ENCODE data around the gene AK8.

DNA sequence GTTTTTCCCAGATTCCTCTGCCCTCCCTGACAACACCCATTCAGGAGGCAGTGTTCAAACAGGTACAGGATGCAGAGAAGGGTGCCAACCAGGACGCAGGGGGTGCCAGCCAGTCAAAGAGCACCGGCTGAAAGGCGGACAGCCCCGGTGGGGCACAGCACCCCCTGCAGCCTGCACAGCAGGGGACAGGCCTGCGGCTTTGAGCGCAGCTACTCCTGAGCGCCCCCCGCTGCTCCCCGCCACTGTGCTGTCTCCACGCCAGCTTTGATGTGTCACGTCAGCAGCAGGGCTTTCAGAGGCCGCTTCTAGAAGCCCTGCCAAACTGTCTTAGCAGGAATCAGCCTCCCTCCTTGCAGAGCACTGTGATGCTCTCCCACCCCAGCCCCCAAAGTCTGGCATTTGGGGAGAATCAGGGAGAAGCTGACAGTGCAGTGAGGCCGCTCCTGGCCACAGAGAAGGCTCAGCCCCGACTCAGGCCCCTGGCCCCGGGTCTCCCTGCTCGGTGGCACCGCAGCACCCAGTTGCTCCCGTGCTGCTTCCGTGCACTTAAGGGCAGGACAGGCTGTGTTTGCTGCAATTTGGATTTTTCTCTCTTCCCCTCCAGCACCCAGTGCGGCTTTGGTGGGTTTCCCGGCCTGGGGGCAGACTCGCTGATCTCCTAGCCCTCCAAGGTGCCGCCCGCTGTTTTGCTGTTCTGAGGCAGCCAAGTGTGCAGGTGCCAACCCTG is 20.3 kb downstream of the AK8 start:
- TF ChIP-seq, protein P1, sequence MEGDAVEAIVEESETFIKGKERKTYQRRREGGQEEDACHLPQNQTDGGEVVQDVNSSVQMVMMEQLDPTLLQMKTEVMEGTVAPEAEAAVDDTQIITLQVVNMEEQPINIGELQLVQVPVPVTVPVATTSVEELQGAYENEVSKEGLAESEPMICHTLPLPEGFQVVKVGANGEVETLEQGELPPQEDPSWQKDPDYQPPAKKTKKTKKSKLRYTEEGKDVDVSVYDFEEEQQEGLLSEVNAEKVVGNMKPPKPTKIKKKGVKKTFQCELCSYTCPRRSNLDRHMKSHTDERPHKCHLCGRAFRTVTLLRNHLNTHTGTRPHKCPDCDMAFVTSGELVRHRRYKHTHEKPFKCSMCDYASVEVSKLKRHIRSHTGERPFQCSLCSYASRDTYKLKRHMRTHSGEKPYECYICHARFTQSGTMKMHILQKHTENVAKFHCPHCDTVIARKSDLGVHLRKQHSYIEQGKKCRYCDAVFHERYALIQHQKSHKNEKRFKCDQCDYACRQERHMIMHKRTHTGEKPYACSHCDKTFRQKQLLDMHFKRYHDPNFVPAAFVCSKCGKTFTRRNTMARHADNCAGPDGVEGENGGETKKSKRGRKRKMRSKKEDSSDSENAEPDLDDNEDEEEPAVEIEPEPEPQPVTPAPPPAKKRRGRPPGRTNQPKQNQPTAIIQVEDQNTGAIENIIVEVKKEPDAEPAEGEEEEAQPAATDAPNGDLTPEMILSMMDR (conservative IDR thresholded peaks at IDR 0.05; ENCODE audit: low read length), result no peak
- no peak for TF ChIP-seq EZH2phosphoT487 (IDR thresholded peaks at IDR 0.05; ENCODE audit: borderline replicate concordance, low read depth, low read length)

All from OCI-LY7 (cell line).